ENCODE measurements around the gene SIGLEC11.

Gene SIGLEC11

DNA sequence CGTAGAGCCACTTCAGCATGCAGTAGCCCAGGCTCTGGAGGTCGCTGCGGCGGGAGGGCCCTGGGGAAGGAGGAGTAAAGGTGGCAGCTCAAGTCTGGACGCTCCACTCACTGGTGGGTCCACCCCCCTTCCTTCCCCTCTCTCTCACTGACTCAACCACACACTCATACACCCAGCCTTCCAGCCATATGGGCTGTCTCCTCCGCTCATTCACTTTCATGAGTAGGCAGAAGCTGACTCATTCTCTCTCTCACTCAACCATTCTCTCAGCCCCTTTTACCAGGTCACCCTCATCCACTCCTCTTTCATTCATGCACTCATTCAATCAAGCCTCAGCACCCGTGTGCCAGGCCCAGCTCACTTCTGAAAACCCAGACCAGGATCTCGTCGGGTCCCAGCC, 27.5 kb upstream of the SIGLEC11 start:
- no peak for ATAC-seq (ENCODE audit: insufficient read depth, low read depth)
- Histone ChIP-seq H3K4me2 (ENCODE audit: insufficient read depth, low read length) (no peak overlapping the region), H3K27ac (ENCODE audit: low read length) (no peak overlapping the region)

DNA sequence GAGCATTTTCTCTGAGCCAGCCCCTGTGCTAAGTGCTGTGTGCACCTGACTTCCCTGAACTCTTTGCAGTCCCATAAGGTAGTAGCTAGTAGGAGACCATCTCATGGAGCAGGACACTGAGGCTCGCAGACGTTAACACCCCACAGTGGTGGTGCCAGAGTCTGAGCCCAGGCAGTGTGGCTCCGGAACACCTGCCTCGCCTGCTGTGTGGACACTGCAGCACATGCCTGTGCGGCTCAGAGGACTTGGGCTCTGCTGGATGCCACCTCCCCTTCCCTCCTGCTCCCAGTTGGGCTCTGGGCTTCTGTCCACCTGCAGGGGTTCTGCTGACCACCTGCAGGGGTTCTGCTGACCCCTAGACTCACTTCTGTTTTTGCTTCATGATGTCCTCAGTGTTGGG, 27.0 kb upstream of the SIGLEC11 start:
- no peaks in the 10 kb centered on the region for H3K79me2 ChIP-seq (ENCODE audit: insufficient read depth, low read length)
- no peaks in the 10 kb centered on the region for H3K27me3 ChIP-seq (ENCODE audit: insufficient read depth, low read length, poor library complexity)
- no peak overlapping the region for H3K4me3 ChIP-seq (ENCODE audit: low read depth in 1 of 2, low read length in 2 of 2)
- H3K9me3 ChIP-seq (ENCODE audit: insufficient read depth, low read length, severe bottlenecking): no peaks in the 10 kb centered on the region
- H2AFZ ChIP-seq (ENCODE audit: low read depth, low read length): no peak overlapping the region
- no peaks in the 10 kb centered on the region for H3K4me1 ChIP-seq (ENCODE audit: insufficient read depth, low read length)
- no peak overlapping the region for H3K27ac ChIP-seq (ENCODE audit: low read length)
- TF ChIP-seq, protein P1, sequence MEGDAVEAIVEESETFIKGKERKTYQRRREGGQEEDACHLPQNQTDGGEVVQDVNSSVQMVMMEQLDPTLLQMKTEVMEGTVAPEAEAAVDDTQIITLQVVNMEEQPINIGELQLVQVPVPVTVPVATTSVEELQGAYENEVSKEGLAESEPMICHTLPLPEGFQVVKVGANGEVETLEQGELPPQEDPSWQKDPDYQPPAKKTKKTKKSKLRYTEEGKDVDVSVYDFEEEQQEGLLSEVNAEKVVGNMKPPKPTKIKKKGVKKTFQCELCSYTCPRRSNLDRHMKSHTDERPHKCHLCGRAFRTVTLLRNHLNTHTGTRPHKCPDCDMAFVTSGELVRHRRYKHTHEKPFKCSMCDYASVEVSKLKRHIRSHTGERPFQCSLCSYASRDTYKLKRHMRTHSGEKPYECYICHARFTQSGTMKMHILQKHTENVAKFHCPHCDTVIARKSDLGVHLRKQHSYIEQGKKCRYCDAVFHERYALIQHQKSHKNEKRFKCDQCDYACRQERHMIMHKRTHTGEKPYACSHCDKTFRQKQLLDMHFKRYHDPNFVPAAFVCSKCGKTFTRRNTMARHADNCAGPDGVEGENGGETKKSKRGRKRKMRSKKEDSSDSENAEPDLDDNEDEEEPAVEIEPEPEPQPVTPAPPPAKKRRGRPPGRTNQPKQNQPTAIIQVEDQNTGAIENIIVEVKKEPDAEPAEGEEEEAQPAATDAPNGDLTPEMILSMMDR (IDR thresholded peaks at IDR 0.05; ENCODE audit: borderline replicate concordance, extremely low read depth, low read length, poor library complexity, severe bottlenecking): no peak
- no peak for TF ChIP-seq EZH2 (IDR thresholded peaks at IDR 0.05; ENCODE audit: borderline replicate concordance, low read depth, low read length, severe bottlenecking)
- H3K4me2 ChIP-seq (ENCODE audit: insufficient read depth, low read length): no peak overlapping the region
- ATAC-seq (ENCODE audit: insufficient read depth, low read depth) (no peak), DNase-seq (no peak)
- H3K36me3 ChIP-seq (ENCODE audit: insufficient read depth, low read length): peaks cover 62% of the 10 kb centered on the region
- peaks cover 56% of the 10 kb centered on the region for H4K20me1 ChIP-seq (ENCODE audit: insufficient read depth, low read length)
- H3K9ac ChIP-seq (ENCODE audit: low read depth, low read length): no peak overlapping the region

More for the DNA sequence above, 27.5 kb upstream of the SIGLEC11 start:
- Histone ChIP-seq H3K27me3 (ENCODE audit: insufficient read depth, low read length, poor library complexity) (no peaks in the 10 kb centered on the region), H3K9me3 (ENCODE audit: insufficient read depth, low read length, severe bottlenecking) (no peaks in the 10 kb centered on the region), H3K4me3 (ENCODE audit: low read depth in 1 of 2, low read length in 2 of 2) (no peak overlapping the region), H3K4me1 (ENCODE audit: insufficient read depth, low read length) (no peaks in the 10 kb centered on the region), H3K36me3 (ENCODE audit: insufficient read depth, low read length) (peaks cover 62% of the 10 kb centered on the region), H3K79me2 (ENCODE audit: insufficient read depth, low read length) (no peaks in the 10 kb centered on the region), H2AFZ (ENCODE audit: low read depth, low read length) (no peak overlapping the region), H3K9ac (ENCODE audit: low read depth, low read length) (no peak overlapping the region), H4K20me1 (ENCODE audit: insufficient read depth, low read length) (peaks cover 51% of the 10 kb centered on the region)
- DNase-seq: no peak
- TF ChIP-seq, protein P1 (IDR thresholded peaks at IDR 0.05; ENCODE audit: borderline replicate concordance, extremely low read depth, low read length, poor library complexity, severe bottlenecking): no peak
- no peak for TF ChIP-seq EZH2 (IDR thresholded peaks at IDR 0.05; ENCODE audit: borderline replicate concordance, low read depth, low read length, severe bottlenecking)

DNA sequence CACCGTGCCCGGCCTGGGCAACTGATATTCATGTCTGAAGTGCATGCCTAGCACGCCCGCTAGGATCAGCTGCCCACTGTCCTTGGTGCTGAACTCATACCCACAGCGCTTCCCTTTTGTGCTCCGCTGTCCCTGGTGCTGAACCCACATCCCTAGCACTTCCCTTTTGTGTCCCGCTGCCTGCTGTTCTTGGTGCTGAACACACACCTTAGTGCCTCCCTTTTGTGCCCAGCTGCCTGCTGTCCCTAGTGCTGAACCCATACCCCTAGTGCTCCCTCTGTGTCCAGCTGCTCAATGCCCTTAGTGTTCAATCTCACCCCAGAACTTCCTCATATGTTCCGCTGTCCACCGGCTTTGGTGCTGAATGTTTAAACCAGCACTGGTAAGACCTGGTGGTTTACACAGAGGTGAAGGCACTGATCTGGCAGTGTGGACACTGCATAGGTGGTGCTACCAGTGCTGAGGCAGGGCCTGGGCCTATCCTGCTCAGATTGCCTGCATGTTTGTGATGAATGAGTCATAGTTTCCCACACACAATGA, 26.3 kb upstream of the SIGLEC11 start:
- Histone ChIP-seq H3K9ac (ENCODE audit: low read depth, low read length) (no peak overlapping the region), H3K9me3 (ENCODE audit: insufficient read depth, low read length, severe bottlenecking) (no peaks in the 10 kb centered on the region), H3K36me3 (ENCODE audit: insufficient read depth, low read length) (peaks cover 59% of the 10 kb centered on the region), H4K20me1 (ENCODE audit: insufficient read depth, low read length) (peaks cover 56% of the 10 kb centered on the region), H3K27me3 (ENCODE audit: insufficient read depth, low read length, poor library complexity) (no peaks in the 10 kb centered on the region), H3K79me2 (ENCODE audit: insufficient read depth, low read length) (no peaks in the 10 kb centered on the region), H2AFZ (ENCODE audit: low read depth, low read length) (no peak overlapping the region), H3K4me2 (ENCODE audit: insufficient read depth, low read length) (no peak overlapping the region), H3K27ac (ENCODE audit: low read length) (no peak overlapping the region), H3K4me1 (ENCODE audit: insufficient read depth, low read length) (no peaks in the 10 kb centered on the region), H3K4me3 (ENCODE audit: low read depth in 1 of 2, low read length in 2 of 2) (no peak overlapping the region)
- TF ChIP-seq EZH2 (IDR thresholded peaks at IDR 0.05; ENCODE audit: borderline replicate concordance, low read depth, low read length, severe bottlenecking): no peak
- TF ChIP-seq, protein P1 (IDR thresholded peaks at IDR 0.05; ENCODE audit: borderline replicate concordance, extremely low read depth, low read length, poor library complexity, severe bottlenecking): peak; percentile 25
- DNase-seq: peak; percentile 99
- peak; percentile 95 for ATAC-seq (ENCODE audit: insufficient read depth, low read depth)

Measured in DND-41 (cell line).